Spleen (tissue), 11 donors: ENCODE results near the gene VWA3B. TPM values are rescaled to one million over a fixed set of nuclear protein-coding genes. Genes with fewer than 3 reads are reported as not detected.
"Not testable (repeated sequence)": the region's sequence is repeated elsewhere in the genome, so short reads cannot be mapped to it uniquely, and the experiment has no call there.

ENCODE experiments used
- DNase-seq: peaks from one replicate; pipeline ENCODE4 v3.0.0-alpha.2; 2020
- H3K27ac ChIP-seq, 8 donors: fragments of 200-600 bp; sonication (generic) in 7 of 8; 1 replicate in 4 of 8; 2 replicates in 4 of 8; pipeline versions ENCODE4 v1.5.0 to v1.8.0; 2016 to 2021; ENCODE audit warnings: inconsistent platforms in 4 of 8, mild to moderate bottlenecking in 4 of 8, moderate library complexity in 1 of 8
- H3K27me3 ChIP-seq, 7 donors: fragments of 200-600 bp; sonication (generic) in 6 of 7; replicated peaks in 1 of 7; 1 replicate in 4 of 7; 2 replicates in 3 of 7; pipeline versions ENCODE4 v1.5.0 to v1.8.0; 2016 to 2021; ENCODE audit warnings: inconsistent platforms in 3 of 7, mild to moderate bottlenecking in 1 of 7
- H3K36me3 ChIP-seq, 6 donors: fragments of 200-600 bp; sonication (generic) in 5 of 6; 1 replicate in 4 of 6; 2 replicates in 2 of 6; pipeline versions ENCODE4 v1.5.0 to v1.8.0; 2016 to 2021; ENCODE audit warnings: inconsistent platforms in 2 of 6
- H3K4me1 ChIP-seq, 6 donors: fragments of 200-600 bp; sonication (generic) in 5 of 6; 1 replicate in 3 of 6; 2 replicates in 3 of 6; pipeline versions ENCODE4 v1.5.0 to v1.8.0; 2016 to 2021; ENCODE audit warnings: inconsistent platforms in 3 of 6
- H3K4me3 ChIP-seq, 8 donors: fragments of 200-600 bp; sonication (generic) in 7 of 8; 1 replicate in 4 of 8; 2 replicates in 4 of 8; pipeline versions ENCODE4 v1.5.0 to v1.8.0; 2016 to 2021; ENCODE audit warnings: inconsistent platforms in 4 of 8, mild to moderate bottlenecking in 4 of 8, moderate library complexity in 2 of 8
- H3K9me3 ChIP-seq, 8 donors: fragments of 200-600 bp; sonication (generic) in 7 of 8; 1 replicate in 4 of 8; 2 replicates in 4 of 8; pipeline versions ENCODE4 v1.5.0 to v1.8.0; 2016 to 2021; ENCODE audit warnings: inconsistent platforms in 4 of 8
- CTCF ChIP-seq, 11 experiments: fragments of 200-600 bp in 7 of 11; fragments of 450-650 bp in 4 of 11; sonication (generic) in 4 of 11; IDR thresholded peaks in 8 of 11; conservative IDR thresholded peaks in 3 of 11; 1 replicate in 7 of 11; 2 replicates in 4 of 11; pipeline versions ENCODE4 v1.4.0 to v1.8.0; 2016 to 2021; ENCODE audit warnings: antibody characterized with exemption in 11 of 11, inconsistent platforms in 4 of 11, mild to moderate bottlenecking in 1 of 11
- POLR2A ChIP-seq, 3 donors: fragments of 450-650 bp; IDR thresholded peaks; one replicate each; pipeline ENCODE4 v1.5.1; 2017; ENCODE audit warnings: antibody characterized with exemption in 3 of 3, mild to moderate bottlenecking in 1 of 3
- POLR2AphosphoS5 ChIP-seq, 3 donors: sonication (generic); formaldehyde crosslinking; IDR thresholded peaks; one replicate each; pipeline ENCODE4 v1.5.1; 2017; ENCODE audit warnings: antibody characterized with exemption in 3 of 3
- WGBS, 5 donors: extraction: QIAGEN DNeasy Blood & Tissue Kit in 3 of 5; methylation state at CpG; one replicate each; pipeline versions ENCODE4 v1.1.5 to v1.1.7; 2013 to 2018; 5-methylcytosine and 5-hydroxymethylcytosine counted together
- intact Hi-C: fragments of 100-400 bp; cut with DNase I; formaldehyde crosslinking; loops from one replicate; pipeline ENCODE4 v1.15.0; 2023; ENCODE audit warnings: low total_unique reads
- polyA plus RNA-seq, 3 donors: library from polyadenylated mRNA; stranded (reverse); fragments of 200-250 nt; gene quantifications; one replicate each; pipeline ENCODE4 v1.2.1, GENCODE V29; 2013
- total RNA-seq, 7 donors: library from RNA; depleted of rRNA in 3 of 7; stranded (reverse); fragments of >200 nt in 3 of 7; fragmentation: NEBNext Ultra II Directional in 4 of 7; extraction: Animal tissue kit (Norgen Biotek cat#: 25700) in 4 of 7; gene quantifications; one replicate each; pipeline versions ENCODE4 v1.1.0 to v1.2.1, GENCODE V29; 2016 to 2021
- donor health status: healthy with polysubstance abuse.
- donor health status: DM: no; HTN: no; CAD: no; lungs with moderate emphysema.
- donor health status: DM: no; HTN: no; CAD: no.
- donor health status: Bipolar disorder and iron deficiency.
- donor health status: healthy.
- donor health status: DM: no; HTN: no; CAD: no.
- donor health status: DM: yes; HTN: yes; CAD: no.

Gene VWA3B
- total and polyA plus RNA-seq, 10 donors = 0.02 to 0.13 TPM; not detected in 8

- TF ChIP-seq CTCF (IDR thresholded peaks at IDR 0.05 in 8 of 11, conservative IDR thresholded peaks at IDR 0.05 in 3 of 11) = no peak
- TF ChIP-seq POLR2AphosphoS5 (IDR thresholded peaks at IDR 0.05) = no peak
- no peak for TF ChIP-seq POLR2A (IDR thresholded peaks at IDR 0.05)
- WGBS, 5 donors = 82 to 90% (median 86%) methylated on average over 12 of the region's 12 CpGs
- no peaks in the 10 kb centered on the region for H3K9me3 ChIP-seq
- H3K27me3 ChIP-seq = peaks cover 0 to 69% (median 0%) of the 10 kb centered on the region in 7 donors
- intact Hi-C loops = no loop called here
- H3K27ac ChIP-seq = no peak overlapping the region
- H3K4me1 ChIP-seq = no peaks in the 10 kb centered on the region
- no peaks in the 10 kb centered on the region for H3K36me3 ChIP-seq
- DNase-seq = no peak
- no peak overlapping the region for H3K4me3 ChIP-seq
These were observed 213.3 kb downstream of the VWA3B start for GRCh38 chr2:98300141-98300874.

GRCh38 chr2:98301469-98301868 lies 214.5 kb downstream of the VWA3B start:
- no peak for TF ChIP-seq POLR2A (IDR thresholded peaks at IDR 0.05)
- TF ChIP-seq POLR2AphosphoS5 (IDR thresholded peaks at IDR 0.05) = no peak
- no peaks in the 10 kb centered on the region for H3K9me3 ChIP-seq
- H3K27ac ChIP-seq = no peak overlapping the region
- no peaks in the 10 kb centered on the region for H3K36me3 ChIP-seq
- H3K4me3 ChIP-seq = no peak overlapping the region
- 68 to 77% (median 72%) methylated on average over 5 of the region's 5 CpGs for WGBS, 5 donors
- intact Hi-C loops = no loop called here
- H3K4me1 ChIP-seq = no peaks in the 10 kb centered on the region
- H3K27me3 ChIP-seq = peaks cover 0 to 69% (median 0%) of the 10 kb centered on the region in 7 donors
- no peak for DNase-seq

DNA sequence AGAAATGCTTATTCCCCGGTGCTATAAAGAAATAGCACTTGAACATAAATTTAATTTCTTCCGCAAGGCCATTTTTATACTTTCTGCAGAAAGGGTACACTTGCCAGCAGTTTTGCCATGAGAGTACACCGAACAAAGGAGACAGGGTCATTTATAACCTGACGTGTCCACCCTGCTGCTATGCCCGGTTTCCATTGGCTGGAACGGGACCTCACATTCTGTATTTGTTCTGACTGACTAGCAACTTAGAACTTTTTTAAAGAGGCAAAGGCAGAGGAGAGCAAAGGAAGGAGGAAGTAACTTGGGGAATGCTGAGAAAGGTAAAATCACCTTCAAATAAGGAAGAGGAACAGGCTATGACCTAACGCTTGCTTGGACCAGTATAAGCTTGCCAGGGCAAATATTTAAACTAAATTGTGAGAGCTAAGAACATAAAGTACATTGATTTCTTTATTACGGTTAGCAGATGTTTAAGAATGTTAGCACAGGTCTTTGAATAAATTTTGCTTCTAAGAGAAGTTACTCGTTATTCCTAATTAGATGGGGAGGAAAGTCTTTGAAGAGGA lies 220.2 kb downstream of the VWA3B start:
- DNase-seq, H3K4me3 ChIP-seq, H3K4me1 ChIP-seq, H3K27ac ChIP-seq, H3K9me3 ChIP-seq, H3K36me3 ChIP-seq, intact Hi-C loops: not testable (repeated sequence)
- peaks cover 0 to 76% (median 0%) of the 10 kb centered on the region in 7 donors for H3K27me3 ChIP-seq
- 83 to 90% (median 85%) methylated on average over 9 of the region's 9 CpGs for WGBS, 5 donors

DNA sequence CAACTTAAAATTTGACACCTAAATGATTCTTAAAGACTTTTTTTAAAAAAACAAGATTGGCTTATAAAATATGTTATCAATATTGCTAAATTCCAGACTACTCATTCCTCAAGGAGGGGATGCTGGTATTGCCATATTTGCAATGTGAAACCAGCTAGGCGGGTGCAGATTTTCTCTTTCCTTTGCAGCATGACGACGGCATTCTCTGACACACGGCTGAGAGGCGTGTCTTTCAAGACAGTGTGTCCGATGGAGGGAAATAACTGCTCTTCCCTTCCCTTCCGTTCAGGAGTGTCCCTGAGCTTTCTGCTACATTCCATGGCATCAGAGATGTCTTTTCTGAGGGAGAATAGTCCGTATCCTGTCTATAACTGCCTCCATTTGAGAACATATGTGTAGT lies 221.1 kb downstream of the VWA3B start:
- WGBS, 5 donors = 52 to 78% (median 70%) methylated on average over 8 of the region's 8 CpGs
- Histone ChIP-seq H3K4me1 (no peaks in the 10 kb centered on the region), H3K27ac (no peak overlapping the region), H3K4me3 (no peak overlapping the region), H3K9me3 (no peaks in the 10 kb centered on the region), H3K27me3 (peaks cover 0 to 72% (median 0%) of the 10 kb centered on the region in 7 donors), H3K36me3 (no peaks in the 10 kb centered on the region)
- intact Hi-C loops = no loop called here
- TF ChIP-seq POLR2AphosphoS5 (IDR thresholded peaks at IDR 0.05) (no peak), POLR2A (IDR thresholded peaks at IDR 0.05) (no peak), CTCF (IDR thresholded peaks at IDR 0.05 in 8 of 11, conservative IDR thresholded peaks at IDR 0.05 in 3 of 11) (no peak)
- DNase-seq = no peak

GRCh38 chr2:98308532-98308931 lies 221.6 kb downstream of the VWA3B start:
- peaks cover 0 to 71% (median 0%) of the 10 kb centered on the region in 7 donors for H3K27me3 ChIP-seq

More at GRCh38 chr2:98308532-98308931, 221.6 kb downstream of the VWA3B start:
- Histone ChIP-seq H3K4me3 (no peak overlapping the region), H3K9me3 (no peaks in the 10 kb centered on the region), H3K4me1 (no peaks in the 10 kb centered on the region), H3K27ac (no peak overlapping the region), H3K36me3 (no peaks in the 10 kb centered on the region)
- no peak for TF ChIP-seq POLR2A (IDR thresholded peaks at IDR 0.05)
- TF ChIP-seq POLR2AphosphoS5 (IDR thresholded peaks at IDR 0.05) = no peak
- TF ChIP-seq CTCF (IDR thresholded peaks at IDR 0.05 in 8 of 11, conservative IDR thresholded peaks at IDR 0.05 in 3 of 11) = no peak
- intact Hi-C loops = no loop called here
- WGBS, 5 donors = 81 to 91% (median 85%) methylated on average over 4 of the region's 4 CpGs
- no peak for DNase-seq
